Adrenal gland (tissue), 12 donors: Measurements from ENCODE around the gene ARHGEF11. TPM values are rescaled to one million over a fixed set of nuclear protein-coding genes. Genes with fewer than 3 reads are reported as not detected.

ENCODE experiments used
- DNase-seq, 7 donors: peaks; one replicate each; pipeline ENCODE4 v3.0.0-alpha.2; 2019 to 2020
- H3K27ac ChIP-seq, 5 donors: fragments of 200-600 bp; sonication (generic) in 4 of 5; 1 replicate in 3 of 5; 2 replicates in 2 of 5; pipeline versions ENCODE4 v1.5.1 to v1.8.0; 2016 to 2020; ENCODE audit warnings: mild to moderate bottlenecking in 1 of 5
- H3K27me3 ChIP-seq: fragments of 200-600 bp; 2 replicates; pipeline ENCODE4 v1.8.0; 2021
- H3K36me3 ChIP-seq, 2 donors: fragments of 200-600 bp; replicated peaks in 1 of 2; 1 replicate in 1 of 2; 2 replicates in 1 of 2; pipeline versions ENCODE4 v1.5.1 to v1.8.0; 2018 to 2022
- H3K4me1 ChIP-seq, 2 donors: fragments of 200-600 bp; replicated peaks in 1 of 2; 1 replicate in 1 of 2; 2 replicates in 1 of 2; pipeline versions ENCODE4 v1.5.1 to v1.8.0; 2018 to 2021
- H3K4me3 ChIP-seq, 4 donors: fragments of 200-600 bp; sonication (generic) in 3 of 4; one replicate each; pipeline ENCODE4 v1.5.1; 2016 to 2018
- H3K9me3 ChIP-seq, 3 donors: fragments of 200-600 bp; sonication (generic) in 1 of 3; replicated peaks in 1 of 3; 1 replicate in 2 of 3; 2 replicates in 1 of 3; pipeline versions ENCODE4 v1.5.1 to v1.8.0; 2016 to 2021
- CTCF ChIP-seq, 6 experiments: fragments of 450-650 bp in 4 of 6; fragments of 200-600 bp in 2 of 6; sonication (generic) in 1 of 6; IDR thresholded peaks; 1 replicate in 5 of 6; 2 replicates in 1 of 6; pipeline versions ENCODE4 v1.5.1 to v1.8.0; 2016 to 2021; ENCODE audit warnings: antibody characterized with exemption in 6 of 6, mild to moderate bottlenecking in 2 of 6, moderate library complexity in 1 of 6
- POLR2A ChIP-seq, 2 donors: fragments of 450-650 bp; IDR thresholded peaks; one replicate each; pipeline ENCODE4 v1.6.1; 2017; ENCODE audit warnings: antibody characterized with exemption in 2 of 2, mild to moderate bottlenecking in 2 of 2, moderate library complexity in 1 of 2
- WGBS, 4 donors: extraction: QIAGEN DNeasy Blood & Tissue Kit in 2 of 4; methylation state at CpG; one replicate each; pipeline versions ENCODE4 v1.1.5 to v1.1.7; 2013 to 2017; 5-methylcytosine and 5-hydroxymethylcytosine counted together
- intact Hi-C, 2 donors: fragments of 100-400 bp; cut with DNase I; formaldehyde crosslinking; loops; one replicate each; pipeline versions ENCODE4 v1.14.1 to v1.15.0; 2022 to 2023
- polyA plus RNA-seq, 3 donors: library from polyadenylated mRNA; stranded (reverse); fragments of 200-250 nt in 2 of 3; fragments of 350-450 nt in 1 of 3; fragmentation: Illumina TruSeq in 1 of 3; extraction: RNeasy Lipid Tissue Mini Kit (QIAGEN cat#74804) in 1 of 3; gene quantifications; one replicate each; pipeline ENCODE4 v1.2.3, GENCODE V29; 2013 to 2014
- total RNA-seq, 9 donors: library from RNA; depleted of rRNA in 4 of 9; stranded (reverse); fragments of >200 nt in 4 of 9; fragments of 120-200 nt in 1 of 9; fragmentation: NEBNext Ultra II Directional in 1 of 9; extraction: Animal tissue kit (Norgen Biotek cat#: 25700) in 1 of 9; gene quantifications; one replicate each; pipeline versions ENCODE4 v1.1.0 to v1.2.4, GENCODE V29; 2013 to 2023
- donor health status: healthy with polysubstance abuse.
- donor health status: Bipolar disorder and iron deficiency.
- donor health status: DM: yes; HTN: yes; CAD: no.
- donor health status: DM: no; HTN: no; CAD: no.
- donor health status: DM: no; HTN: no; CAD: no.
- donor health status: DM: yes; HTN: yes; CAD: no.

The ARHGEF11 gene
- total and polyA plus RNA-seq, 12 donors, result 14.2 to 69.2 (median 38.3) TPM

GRCh38 chr1:156920233-156921052 lies 125.1 kb downstream of the ARHGEF11 start, which contains the start of gene LRRC71:
TSS of gene LRRC71 (plus strand) at chr1:156920632. CDS start at chr1:156920804, 172 bp downstream.
- H3K4me3 ChIP-seq, result no peak within 1 kb of the TSS
- DNase-seq, result peak; percentile 64 to 89 (median 80)
- H3K27me3 ChIP-seq, result peaks cover 44% of the 10 kb centered on the region
- H3K36me3 ChIP-seq, result peaks cover 0 to under 1% of the 10 kb centered on the region in 2 donors
- intact Hi-C loops, result loop anchor here in 1 of 2 donors (10.0 kb wide), 1 partner anchor 154 kb away; no protein-coding TSS in a partner anchor
- H3K9me3 ChIP-seq, result no peaks in the 10 kb centered on the region
- peaks cover 0 to 8% of the 10 kb centered on the region in 2 donors for H3K4me1 ChIP-seq
- WGBS, 4 donors, result 7 to 13% (median 11%) methylated on average over 31 to 71 of the region's 71 CpGs
- peak within 1 kb of the TSS in 1 of 5 donors; percentile 36 for H3K27ac ChIP-seq
- peak; percentile 54 to 91 (median 78) for TF ChIP-seq CTCF (IDR thresholded peaks at IDR 0.05)
- TF ChIP-seq POLR2A (IDR thresholded peaks at IDR 0.05), result no peak

- intact Hi-C loops, result no loop called here
- TF ChIP-seq CTCF (IDR thresholded peaks at IDR 0.05) (no peak), POLR2A (IDR thresholded peaks at IDR 0.05) (no peak)
- Histone ChIP-seq H3K4me1 (no peaks in the 10 kb centered on the region), H3K27ac (no peak overlapping the region), H3K36me3 (peaks cover 0 to 9% of the 10 kb centered on the region in 2 donors), H3K4me3 (no peak overlapping the region), H3K9me3 (no peaks in the 10 kb centered on the region), H3K27me3 (peaks cover 4% of the 10 kb centered on the region)
- no peak for DNase-seq
- 48 to 80% (median 70%) methylated on average over 6 to 9 of the region's 9 CpGs for WGBS, 4 donors
These were observed 131.1 kb downstream of the ARHGEF11 start for GRCh38 chr1:156914440-156914856.

- no peak for DNase-seq
- TF ChIP-seq POLR2A (IDR thresholded peaks at IDR 0.05), result no peak
- TF ChIP-seq CTCF (IDR thresholded peaks at IDR 0.05), result no peak
- H3K27ac ChIP-seq, result peak overlapping the region in 1 of 5 donors; percentile 52
- H3K9me3 ChIP-seq, result no peaks in the 10 kb centered on the region
- H3K27me3 ChIP-seq, result peaks cover 4% of the 10 kb centered on the region
- intact Hi-C loops, result no loop called here
- H3K4me1 ChIP-seq, result no peaks in the 10 kb centered on the region
- no peak overlapping the region for H3K4me3 ChIP-seq
- 83 to 92% (median 86%) methylated on average over 9 to 13 of the region's 13 CpGs for WGBS, 4 donors
- H3K36me3 ChIP-seq, result peaks cover 0 to 9% of the 10 kb centered on the region in 2 donors
These were observed 131.6 kb downstream of the ARHGEF11 start for GRCh38 chr1:156913809-156914387.
